GM12873 (cell line): ENCODE measurements around the gene TRAPPC6A.
A peak's percentile ranks its signal among the peaks of the same experiment; 100 is the strongest.

Experiments used
- TF ChIP-seq, protein P1 (sequence below): IDR thresholded peaks from 2 replicates; pipeline ENCODE4 v1.5.1; 2012; ENCODE audit warnings: low read depth, mild to moderate bottlenecking, moderate library complexity, low read length, control low read depth; ENCODE audit not compliant: insufficient read depth; ENCODE audit errors: missing control alignments

TRAPPC6A gene

DNA sequence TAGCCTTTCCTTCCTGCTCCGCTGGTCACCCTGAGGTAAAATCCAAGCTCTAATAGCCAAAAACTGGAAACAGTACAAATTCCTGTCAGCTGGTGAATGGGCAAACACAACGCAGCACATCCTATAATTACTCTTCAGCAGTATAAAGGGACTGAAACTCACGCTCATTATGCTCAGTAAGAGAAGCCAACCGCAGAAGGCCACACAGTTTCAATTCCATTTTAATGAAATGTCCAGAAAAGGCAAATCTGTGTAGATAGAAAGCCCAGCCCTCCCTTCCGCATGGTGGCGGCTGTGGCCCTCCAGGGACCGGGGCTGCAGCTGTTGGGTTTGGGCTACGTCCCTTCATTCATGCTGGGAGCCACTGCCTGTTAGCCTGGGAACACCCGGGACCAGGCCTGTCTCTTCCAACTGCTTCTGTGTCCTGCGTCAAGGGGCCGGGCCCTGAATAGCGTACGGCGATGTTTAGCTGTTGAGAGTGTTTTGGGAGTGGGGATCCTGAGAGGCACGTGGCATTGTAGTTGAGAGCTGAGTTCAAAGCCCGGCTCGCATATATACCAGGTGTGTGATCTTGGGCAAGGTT, 40.8 kb downstream of the TRAPPC6A start:
- TF ChIP-seq, protein P1, sequence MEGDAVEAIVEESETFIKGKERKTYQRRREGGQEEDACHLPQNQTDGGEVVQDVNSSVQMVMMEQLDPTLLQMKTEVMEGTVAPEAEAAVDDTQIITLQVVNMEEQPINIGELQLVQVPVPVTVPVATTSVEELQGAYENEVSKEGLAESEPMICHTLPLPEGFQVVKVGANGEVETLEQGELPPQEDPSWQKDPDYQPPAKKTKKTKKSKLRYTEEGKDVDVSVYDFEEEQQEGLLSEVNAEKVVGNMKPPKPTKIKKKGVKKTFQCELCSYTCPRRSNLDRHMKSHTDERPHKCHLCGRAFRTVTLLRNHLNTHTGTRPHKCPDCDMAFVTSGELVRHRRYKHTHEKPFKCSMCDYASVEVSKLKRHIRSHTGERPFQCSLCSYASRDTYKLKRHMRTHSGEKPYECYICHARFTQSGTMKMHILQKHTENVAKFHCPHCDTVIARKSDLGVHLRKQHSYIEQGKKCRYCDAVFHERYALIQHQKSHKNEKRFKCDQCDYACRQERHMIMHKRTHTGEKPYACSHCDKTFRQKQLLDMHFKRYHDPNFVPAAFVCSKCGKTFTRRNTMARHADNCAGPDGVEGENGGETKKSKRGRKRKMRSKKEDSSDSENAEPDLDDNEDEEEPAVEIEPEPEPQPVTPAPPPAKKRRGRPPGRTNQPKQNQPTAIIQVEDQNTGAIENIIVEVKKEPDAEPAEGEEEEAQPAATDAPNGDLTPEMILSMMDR: no peak

DNA sequence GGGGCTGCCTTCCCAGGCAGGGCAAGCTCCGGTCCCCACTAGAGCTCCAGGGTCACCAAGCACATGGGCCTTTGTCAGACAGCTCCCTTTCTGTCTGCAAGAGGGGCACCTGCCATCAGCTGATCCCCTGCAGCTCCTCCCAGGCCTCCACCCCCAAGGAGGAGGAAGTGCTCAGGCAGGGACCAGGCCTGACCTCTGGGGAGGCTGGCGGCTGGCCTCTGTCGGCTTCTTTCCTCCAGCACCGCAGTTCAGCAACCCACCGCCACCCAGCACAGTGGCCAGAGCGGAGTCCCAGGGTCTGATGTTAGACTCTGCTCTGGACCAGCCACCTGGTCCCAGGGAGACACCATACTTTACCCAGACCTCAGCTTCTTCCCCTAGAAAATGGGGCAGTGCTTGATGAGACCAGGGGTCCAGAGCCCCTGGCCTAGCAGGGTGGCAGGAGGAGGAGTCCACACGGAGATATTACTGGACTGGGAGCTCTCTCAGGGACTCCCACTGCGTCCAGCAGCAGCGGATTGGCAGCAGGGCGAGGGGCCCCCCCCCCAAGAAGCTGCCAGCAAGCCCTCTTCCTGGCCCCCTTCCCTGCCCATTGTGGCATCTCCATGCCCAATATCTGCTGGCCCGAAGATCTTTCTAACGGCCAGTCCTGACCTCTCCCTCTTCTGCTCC, 41.4 kb downstream of the TRAPPC6A start:
- TF ChIP-seq, protein P1: no peak

DNA sequence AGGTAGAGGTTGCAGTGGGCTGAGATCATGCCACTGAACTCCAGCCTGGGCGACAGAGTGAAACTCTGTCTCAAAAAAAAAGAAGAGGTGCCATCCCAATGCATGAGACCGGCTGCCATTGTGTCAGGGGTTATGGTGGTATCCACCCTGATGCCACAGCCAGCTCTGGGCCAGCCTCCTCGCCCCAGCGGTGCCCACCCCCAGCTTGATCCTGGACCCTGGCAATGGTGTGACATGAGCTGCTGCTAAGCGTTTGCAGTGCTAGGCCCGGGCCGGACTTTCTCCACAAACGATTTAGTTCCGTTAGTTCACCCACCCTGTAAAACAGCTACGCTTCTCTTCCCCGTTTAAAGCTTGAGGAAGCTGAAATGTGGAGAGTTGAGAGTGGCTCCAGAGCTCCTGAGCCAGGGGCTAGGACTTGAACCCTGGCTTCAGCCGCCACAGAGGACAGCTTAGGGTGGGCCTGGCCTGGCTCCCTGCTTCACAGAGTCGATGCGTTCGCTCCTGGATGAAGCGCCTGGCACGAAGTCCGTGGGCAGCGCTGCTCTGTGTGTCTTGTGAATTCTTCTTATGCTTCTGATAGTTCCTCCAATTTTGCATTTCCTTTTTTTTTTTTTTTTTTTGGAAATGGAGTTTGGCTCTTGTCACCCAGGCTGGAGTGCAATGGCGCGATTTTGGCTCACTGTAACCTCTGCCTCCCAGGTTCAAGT, 42.7 kb downstream of the TRAPPC6A start:
- TF ChIP-seq, protein P1: no peak

DNA sequence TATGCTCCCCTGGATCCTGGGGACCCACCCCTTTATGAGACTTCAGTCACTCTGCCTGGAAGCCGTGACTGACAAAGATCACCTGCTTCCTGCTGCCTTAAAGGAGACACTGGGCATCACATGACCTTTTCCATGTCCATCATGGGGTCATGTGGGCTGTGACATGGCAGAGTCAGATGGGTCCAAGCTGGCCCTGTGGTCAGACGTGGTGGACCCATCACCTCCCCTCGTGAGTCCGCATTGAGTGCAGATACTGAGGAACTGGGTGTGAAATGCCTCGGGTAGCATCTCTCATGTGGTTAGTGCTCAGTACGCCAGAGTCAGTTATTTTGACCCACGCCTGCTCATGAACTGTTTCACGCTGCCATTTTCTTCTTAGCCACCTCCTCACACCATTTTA, 44.4 kb downstream of the TRAPPC6A start:
- TF ChIP-seq, protein P1: no peak

DNA sequence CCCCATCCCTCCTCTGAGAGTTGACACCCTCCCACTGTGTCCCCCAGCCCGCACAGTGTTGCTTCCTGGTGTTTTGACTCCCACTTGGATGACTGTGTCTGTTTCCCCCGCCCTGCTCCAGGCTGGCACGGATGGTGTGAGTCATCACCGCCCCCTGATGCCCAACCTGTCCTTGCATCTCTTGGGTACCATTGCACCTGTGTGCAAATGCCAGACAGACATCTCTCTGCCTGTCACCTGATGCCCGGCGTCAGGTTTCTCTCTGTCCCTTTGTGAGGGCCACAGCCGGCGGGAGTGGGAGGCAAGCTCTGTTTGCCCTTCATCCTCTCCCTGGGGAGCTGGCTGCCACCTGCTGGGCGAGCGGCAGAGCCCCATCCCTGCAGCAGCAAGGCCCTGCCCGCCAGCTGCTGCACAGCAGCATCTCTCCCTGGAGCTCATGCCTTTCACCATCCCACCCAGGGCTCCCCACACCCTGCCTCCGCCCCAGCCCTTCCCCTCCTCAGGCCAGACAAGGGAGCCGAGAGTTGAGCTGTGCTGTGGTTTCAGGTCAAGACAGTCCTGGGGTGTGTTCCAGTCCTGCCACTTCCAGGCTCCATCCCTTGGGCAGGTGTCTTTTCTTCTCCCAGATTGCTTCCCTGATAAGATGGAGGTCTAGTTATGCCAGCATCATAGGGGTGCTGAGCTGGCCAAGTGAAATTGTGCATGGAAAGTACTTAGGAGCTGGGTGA, 47.0 kb downstream of the TRAPPC6A start:
- TF ChIP-seq, protein P1: peak; percentile 56

DNA sequence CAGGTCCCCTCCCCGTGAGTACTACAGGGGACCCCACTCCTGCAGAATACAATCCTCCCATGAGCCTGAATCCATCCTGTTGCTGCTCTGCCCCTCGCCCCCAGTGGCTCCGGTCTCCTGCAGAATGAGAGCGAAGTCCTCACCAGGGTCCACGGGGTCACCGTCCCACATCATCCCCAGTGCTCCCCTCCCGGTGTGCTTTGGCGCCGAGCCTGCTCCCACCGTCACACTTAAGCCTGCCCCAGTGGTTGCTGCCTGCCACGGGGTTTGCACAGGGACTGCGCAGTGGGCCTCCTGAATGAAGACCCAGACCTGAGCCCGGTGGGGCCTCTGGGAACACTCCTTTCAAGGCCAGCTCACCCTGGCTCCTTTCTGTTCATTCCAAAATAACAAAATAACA, 47.8 kb downstream of the TRAPPC6A start:
- TF ChIP-seq, protein P1: no peak

DNA sequence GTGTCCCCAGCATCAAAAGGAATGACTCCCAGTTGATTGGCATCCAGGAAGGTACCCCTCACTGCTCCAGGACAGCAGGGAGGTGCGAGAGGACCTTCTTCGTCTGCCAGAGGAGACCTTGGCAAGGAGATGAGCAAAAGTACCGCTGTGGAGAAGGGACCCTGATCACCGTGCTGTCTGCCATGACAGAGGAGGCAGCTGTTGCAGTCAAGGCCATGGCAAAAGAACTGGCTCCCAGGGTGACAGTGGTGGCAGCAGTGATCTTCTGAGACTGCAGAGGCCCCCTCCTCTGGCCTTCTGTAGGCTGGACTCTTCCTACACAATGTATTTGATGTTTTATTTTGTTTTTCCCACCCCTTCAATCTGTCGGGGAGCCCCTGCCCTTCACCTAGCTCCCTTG, 49.2 kb downstream of the TRAPPC6A start:
- TF ChIP-seq, protein P1: no peak
